HG03342 (cell line): Measurements from ENCODE around the gene GAS7.

ENCODE experiments used
- ATAC-seq: cut with Tn5 transposase; IDR thresholded peaks from one replicate; pipeline ENCODE4 v1.9.1; 2021; ENCODE audit warnings: mild to moderate bottlenecking, moderate library complexity; ENCODE audit not compliant: unreplicated experiment

Gene GAS7

DNA sequence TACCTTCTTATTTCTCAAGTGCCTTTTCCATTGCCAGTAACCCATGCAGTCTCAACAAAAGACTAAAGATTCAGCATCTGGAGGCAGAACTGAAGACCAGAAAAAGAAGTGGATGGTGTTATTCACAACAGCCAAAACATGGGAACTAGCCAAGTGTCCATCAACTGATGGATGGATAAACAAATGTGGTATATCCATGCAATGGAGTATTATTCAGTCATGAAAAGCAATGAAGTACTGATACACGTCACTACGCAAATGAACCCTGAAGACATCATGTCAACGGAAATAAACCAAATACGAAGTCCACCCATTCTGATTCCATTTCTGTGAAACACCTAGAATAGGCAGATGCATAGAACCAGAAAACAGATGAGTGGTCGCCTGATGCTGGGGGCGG is 25.6 kb downstream of the GAS7 start:
- ATAC-seq = no peak

GRCh38 chr17:10172241-10172741 is 26.1 kb downstream of the GAS7 start:
- ATAC-seq = no peak

DNA sequence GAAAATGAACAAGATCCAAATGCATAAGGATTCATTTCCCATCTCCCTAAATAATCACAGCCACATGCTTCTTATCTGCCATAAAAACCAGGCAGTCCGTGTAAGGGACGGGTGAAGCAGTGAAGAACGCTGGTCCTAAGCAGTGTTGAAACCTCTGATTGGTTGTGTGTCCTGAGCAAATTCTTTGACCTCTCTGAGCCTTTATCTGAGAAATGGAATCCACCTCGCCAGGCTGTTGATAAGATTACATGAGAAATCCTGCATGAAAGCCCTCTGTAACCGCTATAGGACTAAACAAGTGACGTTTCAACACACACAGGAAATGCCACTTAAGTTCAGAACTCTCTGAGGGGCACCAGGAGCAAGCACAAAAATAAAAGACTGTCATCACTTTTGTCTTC is 26.8 kb downstream of the GAS7 start:
- ATAC-seq = no peak

DNA sequence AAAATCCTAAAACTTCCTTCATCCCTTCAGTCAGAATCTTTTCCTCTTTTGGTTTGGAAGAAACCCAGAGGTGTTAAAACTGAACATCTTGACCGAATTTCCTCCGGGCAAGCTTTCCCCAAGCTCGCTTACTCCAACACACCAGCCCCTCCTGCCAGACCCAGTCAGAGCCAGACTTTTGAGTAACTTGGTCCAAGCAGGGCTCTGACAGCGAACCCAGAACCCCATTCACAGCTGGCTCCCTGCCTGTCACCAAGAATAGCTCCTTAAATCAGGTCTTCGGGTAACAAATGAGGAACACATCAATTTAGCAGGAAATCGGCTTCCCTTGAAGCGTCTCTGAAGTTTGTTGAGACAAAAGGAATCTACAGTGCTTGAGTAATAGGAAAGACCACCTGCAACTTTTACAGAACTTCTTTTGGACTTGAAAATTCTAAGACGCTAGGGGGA is 27.3 kb downstream of the GAS7 start:
- ATAC-seq = no peak

DNA sequence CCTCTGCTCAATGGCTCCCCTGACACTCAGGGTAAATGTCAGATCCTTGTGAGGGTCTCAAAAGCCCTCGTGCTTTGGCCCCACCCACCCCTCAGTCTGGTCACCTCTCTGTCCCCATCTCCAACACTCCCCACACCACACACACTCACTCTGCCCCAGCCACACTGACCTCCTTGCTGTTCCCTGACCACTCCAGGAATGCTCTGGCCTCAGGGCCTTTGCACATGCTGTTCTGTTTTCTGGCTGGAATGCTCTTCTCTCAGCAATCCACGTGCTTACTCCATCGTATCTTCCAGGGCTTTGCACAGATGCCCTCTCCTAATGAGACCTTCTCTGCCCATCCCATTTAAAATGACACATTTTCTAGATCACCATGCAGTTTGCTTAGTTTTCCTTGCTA is 28.2 kb downstream of the GAS7 start:
- no peak for ATAC-seq

DNA sequence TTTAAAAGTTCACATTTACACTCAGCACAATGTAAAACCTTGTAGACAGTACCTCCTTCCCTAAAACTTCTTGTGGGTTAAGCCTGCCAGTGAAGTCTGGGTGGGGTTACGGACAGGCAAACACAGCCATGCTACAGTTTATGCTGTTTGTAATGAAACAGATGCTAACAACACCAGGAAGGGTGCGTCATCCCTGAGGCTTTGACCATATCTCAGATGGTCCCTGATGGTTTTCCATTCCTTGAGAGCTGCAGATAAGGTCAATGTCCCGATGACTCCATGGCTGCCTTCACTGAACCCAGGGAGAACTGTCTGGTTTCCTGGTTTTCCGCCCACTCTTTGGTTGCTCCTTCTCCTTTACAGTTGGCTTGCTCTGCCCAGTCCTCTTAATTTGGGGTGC is 29.1 kb downstream of the GAS7 start:
- no peak for ATAC-seq

DNA sequence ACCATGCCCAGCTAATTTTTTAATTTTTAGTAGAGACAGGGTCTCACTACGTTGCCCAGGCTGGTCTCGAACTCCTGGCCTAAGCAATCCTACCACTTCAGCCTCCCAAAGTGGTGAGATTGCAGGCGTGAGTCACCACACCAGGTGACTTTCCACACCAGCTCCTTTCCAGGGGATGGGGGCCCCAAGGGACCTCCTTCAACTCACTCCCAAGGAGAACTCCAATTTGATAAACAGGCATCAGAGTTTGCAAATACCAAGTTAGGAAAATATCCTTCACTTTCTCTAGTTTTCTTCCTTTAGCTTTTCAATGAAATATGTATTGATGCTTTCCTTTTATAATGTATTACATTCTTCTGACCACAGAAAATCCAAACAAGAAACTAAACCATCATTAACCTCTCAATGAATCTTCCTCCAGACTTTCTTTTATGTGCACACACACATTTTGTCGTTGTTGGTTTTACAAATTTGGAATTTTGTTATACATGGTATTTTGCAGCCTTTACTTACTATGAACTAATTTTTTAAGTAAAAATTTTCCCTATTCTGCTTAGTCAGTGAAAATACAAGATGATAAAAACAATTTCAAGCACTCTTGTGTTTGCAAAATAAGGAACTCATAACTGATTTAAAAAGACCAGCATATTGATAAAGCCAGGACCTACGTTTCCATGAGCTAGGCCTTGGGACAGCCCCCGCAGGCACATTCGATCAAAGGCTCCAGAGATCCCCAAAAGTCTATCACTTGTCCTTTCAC is 32.0 kb downstream of the GAS7 start:
- no peak for ATAC-seq

DNA sequence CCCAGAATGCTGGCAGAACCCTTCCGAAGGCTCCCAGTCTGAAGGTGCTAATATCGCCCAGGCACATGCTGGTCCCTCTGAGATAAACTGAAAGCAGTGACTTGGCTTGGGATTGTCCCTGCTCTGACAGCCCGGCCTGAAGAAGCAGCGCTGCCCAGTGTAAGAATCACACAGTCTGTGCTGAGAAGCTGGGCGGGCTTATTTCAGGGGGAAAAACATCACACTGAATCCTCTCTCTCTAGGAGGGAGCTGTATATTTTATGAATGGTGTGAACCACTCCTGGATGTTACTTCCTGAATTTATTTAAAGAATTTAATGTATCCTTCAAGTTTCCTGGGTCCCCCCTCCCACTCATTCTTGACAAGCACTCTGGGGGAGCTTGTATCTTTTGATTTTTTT is 36.3 kb downstream of the GAS7 start:
- no peak for ATAC-seq

GRCh38 chr17:10161386-10161785 is 37.0 kb downstream of the GAS7 start:
- no peak for ATAC-seq

GRCh38 chr17:10156948-10157607 is 41.3 kb downstream of the GAS7 start:
- ATAC-seq = peak; percentile 62

- ATAC-seq = no peak
Observed at GRCh38 chr17:10156599-10156947, 41.8 kb downstream of the GAS7 start.

DNA sequence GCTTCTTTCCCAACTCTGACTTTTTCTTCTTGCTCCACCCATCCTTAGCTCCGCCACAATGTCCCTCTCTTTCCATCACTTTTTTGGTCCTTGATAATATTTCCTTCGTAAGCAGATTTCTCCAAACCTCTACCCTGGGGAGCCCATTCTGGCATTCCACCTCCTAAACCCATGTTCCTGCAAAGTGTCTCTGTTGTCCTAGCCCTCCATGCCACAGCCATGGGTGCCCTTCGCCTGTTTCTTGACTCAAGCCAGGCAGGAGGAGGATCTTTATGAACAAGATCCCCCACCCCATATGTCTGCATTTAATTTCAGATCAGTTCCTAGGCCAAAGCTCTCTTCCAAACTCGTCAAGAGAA is 42.4 kb downstream of the GAS7 start:
- no peak for ATAC-seq

- ATAC-seq = no peak
Observed at GRCh38 chr17:10155371-10156076, 42.9 kb downstream of the GAS7 start.

DNA sequence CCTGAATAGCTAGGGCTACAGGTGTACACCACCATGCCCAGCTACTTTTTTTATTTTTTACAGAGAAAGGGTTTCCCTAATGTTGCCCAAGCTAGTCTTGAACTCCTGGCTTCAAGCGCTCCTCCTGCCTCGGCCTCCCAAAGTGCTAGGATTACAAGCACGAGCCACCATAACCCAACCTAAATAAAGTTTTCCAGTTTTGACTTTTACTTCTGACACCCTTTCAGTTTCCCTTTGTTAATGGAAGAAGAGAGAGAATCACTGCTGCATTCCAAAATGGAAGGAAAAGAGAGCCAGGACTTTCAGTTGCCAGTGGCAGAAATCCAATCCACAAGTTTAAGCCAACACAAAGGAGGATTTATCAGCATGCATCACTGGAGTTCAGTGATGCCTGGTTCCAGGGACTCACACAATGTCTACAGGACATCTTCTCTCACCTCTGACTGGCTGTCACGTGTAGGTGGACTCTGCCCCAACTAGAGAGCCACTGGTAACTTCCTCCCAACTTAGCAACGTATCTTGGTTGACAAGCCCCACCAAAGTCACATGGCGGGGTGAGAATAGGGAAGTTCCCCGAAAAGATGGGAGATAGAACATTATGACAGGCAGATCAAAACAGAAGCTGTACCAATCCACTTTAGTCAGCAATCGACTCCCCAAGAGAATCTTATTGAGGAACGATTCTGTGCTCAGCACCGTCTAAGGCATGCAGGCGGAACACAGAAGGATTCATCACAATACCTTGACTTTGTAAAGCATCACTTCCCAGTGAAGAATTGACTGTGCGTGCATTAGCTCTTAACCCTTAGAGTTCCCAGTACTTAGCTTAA is 46.5 kb downstream of the GAS7 start:
- ATAC-seq = no peak

- no peak for ATAC-seq
Observed at GRCh38 chr17:10149573-10150399, 48.6 kb downstream of the GAS7 start.

DNA sequence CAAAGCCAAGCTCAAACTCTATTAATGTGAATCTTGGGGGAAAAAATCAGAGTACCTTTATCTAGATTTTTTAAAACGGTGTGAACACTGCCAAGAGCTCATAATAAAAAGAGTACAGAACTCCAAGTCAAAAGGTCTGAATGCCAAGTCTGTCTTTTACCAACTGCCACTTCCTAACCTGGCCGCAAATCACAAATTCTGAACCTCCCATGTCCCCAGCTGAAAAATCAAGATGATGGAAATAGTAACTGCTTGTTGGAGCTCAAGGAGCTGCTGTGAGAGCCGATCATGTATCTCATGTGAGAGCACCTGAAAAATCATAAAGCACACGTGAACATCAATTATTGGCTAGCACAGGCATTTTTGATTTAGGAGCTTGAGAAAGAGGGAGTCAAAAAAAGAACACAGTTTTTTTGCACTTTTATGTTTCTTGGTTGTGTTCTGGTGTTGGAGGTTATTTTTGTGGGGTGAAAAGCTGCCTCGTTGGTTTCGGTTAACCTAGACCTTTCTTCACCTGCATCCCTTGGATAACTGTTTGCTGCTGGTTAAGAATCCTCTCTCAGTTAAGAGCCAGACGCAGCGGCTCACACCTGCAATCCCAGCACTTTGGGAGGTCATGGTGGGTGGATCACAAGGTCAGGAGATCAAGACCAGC is 50.5 kb downstream of the GAS7 start:
- ATAC-seq = no peak

DNA sequence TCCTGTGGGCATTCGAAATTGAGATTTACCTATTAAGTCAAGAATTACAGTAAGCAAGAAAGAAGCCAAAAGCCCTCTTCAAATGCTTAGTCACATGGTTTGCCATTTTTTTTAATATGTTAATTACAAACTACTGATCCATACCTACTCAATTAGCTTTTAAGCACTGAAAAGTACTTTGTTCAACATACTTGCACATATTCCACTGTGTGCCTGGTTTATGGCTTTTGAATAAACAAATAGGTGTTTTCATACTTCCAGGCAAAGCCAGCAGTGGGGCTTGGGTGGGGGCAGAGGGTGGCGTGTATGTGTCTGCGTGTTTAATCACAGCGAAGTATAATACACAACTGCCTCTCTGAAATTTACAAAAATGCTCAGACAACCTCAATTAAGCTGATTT is 51.4 kb downstream of the GAS7 start:
- no peak for ATAC-seq

DNA sequence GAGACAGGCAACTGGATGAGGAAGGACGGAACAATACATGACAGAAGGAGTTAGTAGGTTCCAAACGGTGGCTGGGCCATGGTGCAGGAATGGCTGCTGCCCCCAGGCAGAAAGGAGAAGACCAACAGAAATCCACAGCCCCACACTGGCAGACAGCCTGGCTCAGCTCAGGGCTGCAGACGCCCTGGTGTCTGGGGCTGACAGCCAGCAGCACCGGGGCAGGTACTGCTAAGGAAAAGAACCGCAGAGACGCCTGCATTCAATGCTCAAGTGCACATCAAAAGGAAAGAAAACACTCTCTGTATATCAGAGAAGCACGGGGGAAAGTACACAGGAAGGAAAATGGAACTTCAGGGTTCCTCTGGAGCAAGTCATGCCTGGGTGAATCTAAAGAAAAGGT is 53.4 kb downstream of the GAS7 start:
- no peak for ATAC-seq

DNA sequence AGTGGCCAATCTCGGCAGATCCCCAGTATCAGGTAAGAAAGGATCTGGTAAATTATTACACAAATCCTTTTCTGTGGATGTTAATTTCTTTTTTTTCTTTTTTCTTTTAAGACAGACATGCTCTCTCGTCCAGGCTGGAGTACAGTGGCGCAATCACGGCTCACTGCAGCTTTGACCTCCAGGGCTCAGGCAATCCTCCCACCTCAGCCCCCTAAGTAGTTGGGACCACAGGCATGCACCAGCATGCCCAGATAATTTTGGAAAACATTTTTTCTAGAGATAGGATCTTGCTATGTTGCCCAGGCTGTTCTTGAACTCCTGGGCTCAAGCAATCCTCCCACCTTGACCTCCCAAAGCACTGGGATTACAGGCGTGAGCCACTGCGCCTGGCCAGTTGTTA is 54.0 kb downstream of the GAS7 start:
- no peak for ATAC-seq

- no peak for ATAC-seq
Observed at GRCh38 chr17:10141436-10141835, 57.0 kb downstream of the GAS7 start.
